K562 (cell line): ENCODE results near the gene AGAP3. TPM values are rescaled to one million over a fixed set of nuclear protein-coding genes. Genes with fewer than 3 reads are reported as not detected.

Experiments
- ATAC-seq: fragments of 200-7000 bp; cut with Tn5 transposase; 3 replicates; pipeline ENCODE4 v1.9.1; 2020; ENCODE audit warnings: moderate library complexity
- BruUV-seq: library from RNA; stranded (reverse); fragments of 400-500 nt; replicated peaks from 2 replicates; lab custom pipeline; 2021; lab: Mats Ljungman, UMichigan
- CTCF ChIA-PET: fragments of 300-600 bp; formaldehyde crosslinking; extraction: SDS; loops from one replicate; lab custom pipeline; 2021; ENCODE audit warnings: low intra/inter-chr PET ratio; lab: Yijun Ruan, JAX
- POLR2A ChIA-PET: fragments of 300-600, 350-650 bp; sonication (Branson Sonifier 250); formaldehyde crosslinking; extraction: SDS; loops from one replicate; lab custom pipeline; 2021; ENCODE audit warnings: antibody characterized with exemption, inconsistent platforms; lab: Yijun Ruan, JAX
- DNase-seq, 4 experiments: peaks; one replicate each; pipeline versions ENCODE4 v3.0.0 to v3.0.0-alpha.2; 2011 to 2018; ENCODE audit warnings: low spot score in 3 of 4, mixed read lengths in 3 of 4; ENCODE audit errors: extremely low read depth in 1 of 4
- FAIRE-seq: peaks from 2 replicates; lab custom pipeline; 2011; peaks lifted over from hg19 to GRCh38; lab: Jason Lieb, UNC
- H2AFZ ChIP-seq: 2 replicates; pipeline ENCODE4 v1.6.0; 2011; ENCODE audit warnings: low read depth, low read length, control low read depth, inconsistent platforms
- H3K27ac ChIP-seq: fragments of 200-600 bp; 3 replicates; pipeline ENCODE4 v1.8.0; 2011; ENCODE audit warnings: low read depth, mild to moderate bottlenecking, control low read depth, inconsistent platforms, low read length, moderate library complexity, mixed read lengths; ENCODE audit errors: extremely low read depth
- H3K27me3 ChIP-seq, 2 experiments: fragments of 300-600 bp in 1 of 2; 2 replicates in 1 of 2; 3 replicates in 1 of 2; pipeline versions ENCODE4 v1.6.0 to v1.8.0; 2011; ENCODE audit warnings: inconsistent platforms in 2 of 2, low read length in 2 of 2, mild to moderate bottlenecking in 1 of 2, mixed read lengths in 1 of 2, moderate library complexity in 1 of 2; ENCODE audit not compliant: control insufficient read depth in 2 of 2, insufficient read depth in 2 of 2
- H3K36me3 ChIP-seq: fragments of 300-600 bp; 3 replicates; pipeline ENCODE4 v1.8.0; 2011; ENCODE audit warnings: mild to moderate bottlenecking, low read length, inconsistent platforms; ENCODE audit not compliant: control insufficient read depth, insufficient read depth
- H3K4me1 ChIP-seq, 2 experiments: fragments of 200-600 bp in 1 of 2; replicated peaks in 1 of 2; 2 replicates in 1 of 2; 3 replicates in 1 of 2; pipeline versions ENCODE4 v1.5.1 to v1.8.0; 2011; ENCODE audit warnings: inconsistent platforms in 2 of 2, low read length in 2 of 2, mild to moderate bottlenecking in 1 of 2, mixed read lengths in 1 of 2, moderate library complexity in 1 of 2; ENCODE audit not compliant: control insufficient read depth in 2 of 2, insufficient read depth in 2 of 2
- H3K4me2 ChIP-seq: 2 replicates; pipeline ENCODE4 v1.6.1; 2011; ENCODE audit warnings: low read length, control low read depth, inconsistent platforms, mixed read lengths; ENCODE audit not compliant: insufficient read depth
- H3K4me3 ChIP-seq: fragments of 200-600 bp; sonication (generic), shearing (Covaris generic); 2 replicates; pipeline ENCODE4 v1.5.1; 2016; ENCODE audit warnings: control low read depth, inconsistent platforms
- H3K79me2 ChIP-seq: fragments of 200-600 bp; 3 replicates; pipeline ENCODE4 v1.8.0; 2011; ENCODE audit warnings: low read length, inconsistent platforms; ENCODE audit not compliant: control insufficient read depth, insufficient read depth
- H3K9ac ChIP-seq, 2 experiments: 2 replicates each; pipeline versions ENCODE4 v1.6.0 to v1.6.1; 2011; ENCODE audit warnings: low read depth in 2 of 2, low read length in 2 of 2, control low read depth in 1 of 2, inconsistent platforms in 1 of 2, mild to moderate bottlenecking in 1 of 2, mixed read lengths in 1 of 2; ENCODE audit not compliant: insufficient read depth in 1 of 2
- H3K9me1 ChIP-seq: one replicate; pipeline ENCODE4 v1.6.0; 2011; ENCODE audit warnings: inconsistent platforms, mild to moderate bottlenecking, low read length, moderate library complexity; ENCODE audit not compliant: control insufficient read depth, insufficient read depth
- H3K9me3 ChIP-seq: replicated peaks from 2 replicates; pipeline ENCODE4 v1.5.1; 2011; ENCODE audit warnings: low read depth, low read length, inconsistent platforms; ENCODE audit not compliant: control insufficient read depth, insufficient read depth
- H4K20me1 ChIP-seq: replicated peaks from 2 replicates; pipeline ENCODE4 v1.6.1; 2011; ENCODE audit warnings: low read length, inconsistent platforms, mixed read lengths; ENCODE audit not compliant: control insufficient read depth, insufficient read depth
- CCAR2 ChIP-seq: fragments of 200-400 bp; formaldehyde crosslinking; IDR thresholded peaks from 2 replicates; pipeline ENCODE4 v1.6.1; 2017; ENCODE audit warnings: mild to moderate bottlenecking, low read depth, low read length
- CHD4 ChIP-seq: fragments of 200-600 bp; sonication (generic); IDR thresholded peaks from 3 replicates; pipeline ENCODE4 v1.6.1; 2012; ENCODE audit warnings: low read depth, mild to moderate bottlenecking, mixed read lengths, low read length, inconsistent platforms; ENCODE audit not compliant: insufficient read depth, insufficient replicate concordance, poor library complexity, severe bottlenecking
- RAD21 ChIP-seq, 2 experiments: fragments of 250-450 bp in 1 of 2; fragments of 450-650 bp in 1 of 2; sonication (Bioruptor Pico) in 1 of 2; formaldehyde crosslinking in 1 of 2; IDR thresholded peaks in 1 of 2; conservative IDR thresholded peaks in 1 of 2; 2 replicates each; pipeline versions ENCODE4 v1.4.0 to v1.8.0; 2020 to 2022; ENCODE audit warnings: mild to moderate bottlenecking in 2 of 2, moderate library complexity in 1 of 2
- RUNX1 ChIP-seq: sonication (generic); IDR thresholded peaks from 2 replicates; pipeline ENCODE4 v1.6.1; 2016; ENCODE audit warnings: antibody characterized with exemption, low read depth
- SP1 ChIP-seq: sonication (generic); formaldehyde crosslinking; IDR thresholded peaks from 2 replicates; pipeline ENCODE4 v1.8.1; 2022; ENCODE audit warnings: mild to moderate bottlenecking, missing genetic modification reagents
- TCF3 ChIP-seq: sonication (generic); formaldehyde crosslinking; IDR thresholded peaks from 2 replicates; pipeline ENCODE4 v1.4.0; 2020; ENCODE audit warnings: mild to moderate bottlenecking, missing genetic modification reagents
- TOE1 ChIP-seq, 2 experiments: fragments of 450-650 bp in 1 of 2; sonication (generic) in 1 of 2; formaldehyde crosslinking in 1 of 2; IDR thresholded peaks; 2 replicates each; pipeline versions ENCODE4 v1.7.1 to v1.8.0; 2016 to 2022; ENCODE audit warnings: borderline replicate concordance in 2 of 2, mild to moderate bottlenecking in 2 of 2, antibody characterized with exemption in 1 of 2, inconsistent platforms in 1 of 2, low read depth in 1 of 2, missing genetic modification reagents in 1 of 2, moderate library complexity in 1 of 2
- TRIM28 ChIP-seq: fragments of 450-650 bp; IDR thresholded peaks from 2 replicates; pipeline ENCODE4 v1.6.1; 2017
- WGBS: fragments of 100-300 bp; shearing (Covaris generic); methylation state at CpG from one replicate; pipeline ENCODE4 v1.1.6; 2016; ENCODE audit warnings: low coverage, mixed read lengths; ENCODE audit not compliant: insufficient coverage; ENCODE audit errors: missing lambda C conversion rate; 5-methylcytosine and 5-hydroxymethylcytosine counted together
- in situ Hi-C: fragments of 300-500 bp; cut with MboI; formaldehyde crosslinking; loops from 4 replicates; pipeline ENCODE4 v1.15.0; 2018; ENCODE audit warnings: inconsistent platforms, mixed read lengths
- intact Hi-C: fragments of 100-400 bp; cut with micrococcal nuclease; formaldehyde crosslinking; loops from 2 replicates; pipeline ENCODE4 v1.14.2; 2022
- polyA plus RNA-seq, 8 experiments: library from polyadenylated mRNA; depleted of rRNA in 4 of 8; stranded (reverse) in 5 of 8; unstranded in 3 of 8; fragments of >200 nt; fragmentation: Nextera tagmentation in 2 of 8; fragmentation: Illumina TruSeq in 1 of 8; extraction: Ambion mirVana in 2 of 8; extraction: Trizol in 1 of 8; gene quantifications; 2 replicates each; pipeline versions ENCODE4 v1.2.1 to v1.2.3, GENCODE V29; 2011 to 2014; ENCODE audit warnings: inconsistent platforms in 1 of 8, missing spikeins in 1 of 8
- total RNA-seq, 7 experiments: library from RNA; depleted of rRNA in 6 of 7; stranded (reverse); fragments of >200 nt in 6 of 7; fragmentation: Illumina TruSeq in 2 of 7; extraction: Trizol in 2 of 7; gene quantifications; 2 replicates each; pipeline versions ENCODE4 v1.2.1 to v1.2.3, GENCODE V29; 2011 to 2021; ENCODE audit warnings: low replicate concordance in 1 of 7
- TF ChIP-seq, protein P1 (sequence below): fragments of 450-650 bp; formaldehyde crosslinking; IDR thresholded peaks from 2 replicates; pipeline ENCODE4 v1.4.0; 2022; ENCODE audit warnings: mild to moderate bottlenecking, moderate library complexity
- TF ChIP-seq, protein P2 (sequence below): fragments of 250-450 bp; sonication (Bioruptor Pico); IDR thresholded peaks from 2 replicates; pipeline ENCODE4 v1.4.0; 2020

Gene AGAP3
- total and polyA plus RNA-seq, 9 of the 15 experiments (the other 6 are each of a cell fraction or from before 2014, with no cell fraction given): 3.4 to 208 (median 62.2) TPM

DNA sequence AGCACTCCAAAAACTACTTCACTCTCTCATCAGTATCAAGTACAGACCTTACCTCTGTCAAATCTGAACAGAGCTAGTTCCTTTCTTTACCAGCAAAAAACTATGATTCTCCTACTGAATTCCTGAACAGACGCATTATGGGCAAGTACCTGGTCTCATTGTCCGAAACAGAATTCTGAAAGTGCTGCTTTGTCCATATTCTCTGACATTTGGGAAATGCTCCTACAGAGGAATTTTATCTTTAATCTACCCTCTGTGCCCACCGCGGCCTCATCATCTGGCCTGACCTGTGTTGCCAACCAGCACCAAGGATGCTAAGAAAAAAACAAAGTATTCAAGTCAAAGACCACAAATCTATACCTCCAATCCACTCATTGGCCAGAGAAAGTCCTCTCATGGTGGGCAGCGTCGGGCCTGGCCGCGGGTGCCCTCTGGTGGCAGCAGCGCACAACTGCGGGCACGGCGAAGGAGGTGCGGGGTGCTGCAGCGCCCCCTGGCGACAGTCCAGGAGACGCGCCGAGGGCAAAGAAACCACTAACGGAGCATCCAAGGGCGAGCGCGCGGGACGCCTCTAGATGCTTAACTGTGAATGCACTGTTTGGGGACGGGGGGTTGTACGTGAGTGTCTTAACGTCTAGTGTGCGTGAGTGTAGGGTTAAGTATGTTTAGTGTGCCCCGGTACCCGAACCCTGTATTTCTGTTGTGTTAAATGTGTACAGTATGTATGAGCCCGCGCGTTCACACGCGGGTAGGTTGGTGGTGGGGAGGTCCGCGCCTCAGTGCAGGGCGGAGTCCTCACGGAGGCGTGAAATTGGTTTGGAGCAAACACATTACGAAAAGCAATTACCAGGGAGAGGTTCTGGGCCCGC, 86.2 kb downstream of the AGAP3 start:
- H3K79me2 ChIP-seq: no peaks in the 10 kb centered on the region
- H3K4me1 ChIP-seq: peaks cover 0 to 28% of the 10 kb centered on the region in 2 experiments; a peak in 4 of 5 replicates
- DNase-seq (peak; percentile 90 to 97 (median 94)), ATAC-seq (peak; percentile 81), FAIRE-seq (peak; percentile 94)
- peaks cover 21 to 51% of the 10 kb centered on the region in 2 experiments for H3K27me3 ChIP-seq
- 0 out of 2 replicates have a peak overlapping the region, but pooled peaks have one; percentile 5 for H2AFZ ChIP-seq
- no peak overlapping the region for H3K4me2 ChIP-seq
- no peak overlapping the region for H3K9ac ChIP-seq
- H3K9me3 ChIP-seq: no peaks in the 10 kb centered on the region; the same call in 1 of the 2 replicates
- ChIA-PET CTCF (interaction anchor here (0.6 to 2.4 kb wide), 21 partner anchors 12 to 394 kb away, joined by 3 to 74 read pairs (median 4); no protein-coding TSS in a partner anchor), POLR2A (interaction anchor here (1.0 kb wide), 1 partner anchor 10 kb away, joined by 3 read pairs; no protein-coding TSS in a partner anchor)
- H3K9me1 ChIP-seq: peaks cover 3% of the 10 kb centered on the region
- no peak overlapping the region for H3K4me3 ChIP-seq
- 18% methylated on average over 42 of the region's 42 CpGs for WGBS
- intact Hi-C loops (loop anchor here (1.0 to 10.0 kb wide), 7 partner anchors 48 to 394 kb away; no protein-coding TSS in a partner anchor), in situ Hi-C loops (no loop called here)
- BruUV-seq: no TSS peak
- no peak overlapping the region for H3K27ac ChIP-seq
- no peaks in the 10 kb centered on the region for H4K20me1 ChIP-seq
- no peaks in the 10 kb centered on the region for H3K36me3 ChIP-seq
- TF ChIP-seq CCAR2 (no peak), SP1 (peak; percentile 90), TRIM28 (no peak; the same call in 1 of the 2 replicates), TCF3 (peak; percentile 21; the same call in 1 of the 2 replicates), RAD21 (CRISPR knock-in tag; conservative IDR thresholded peaks at IDR 0.05 in 1 of 2, IDR thresholded peaks at IDR 0.05 in 1 of 2) (peak; percentile 97 to 100), TOE1 (IDR thresholded peaks at IDR 0.05; ENCODE audit: borderline replicate concordance) (peak; percentile 46; the same call in 1 of the 2 replicates), TOE1 (CRISPR knock-in tag; IDR thresholded peaks at IDR 0.05; ENCODE audit: borderline replicate concordance, low read depth) (peak; percentile 56; the same call in 1 of the 2 replicates), CHD4 (no peak), RUNX1 (peak; percentile 54; the same call in 1 of the 2 replicates)
- TF ChIP-seq, protein P1, sequence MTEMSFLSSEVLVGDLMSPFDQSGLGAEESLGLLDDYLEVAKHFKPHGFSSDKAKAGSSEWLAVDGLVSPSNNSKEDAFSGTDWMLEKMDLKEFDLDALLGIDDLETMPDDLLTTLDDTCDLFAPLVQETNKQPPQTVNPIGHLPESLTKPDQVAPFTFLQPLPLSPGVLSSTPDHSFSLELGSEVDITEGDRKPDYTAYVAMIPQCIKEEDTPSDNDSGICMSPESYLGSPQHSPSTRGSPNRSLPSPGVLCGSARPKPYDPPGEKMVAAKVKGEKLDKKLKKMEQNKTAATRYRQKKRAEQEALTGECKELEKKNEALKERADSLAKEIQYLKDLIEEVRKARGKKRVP (CRISPR knock-in tag): 0 out of 2 replicates have a peak, but pooled peaks have one; percentile 28
- TF ChIP-seq, protein P2, sequence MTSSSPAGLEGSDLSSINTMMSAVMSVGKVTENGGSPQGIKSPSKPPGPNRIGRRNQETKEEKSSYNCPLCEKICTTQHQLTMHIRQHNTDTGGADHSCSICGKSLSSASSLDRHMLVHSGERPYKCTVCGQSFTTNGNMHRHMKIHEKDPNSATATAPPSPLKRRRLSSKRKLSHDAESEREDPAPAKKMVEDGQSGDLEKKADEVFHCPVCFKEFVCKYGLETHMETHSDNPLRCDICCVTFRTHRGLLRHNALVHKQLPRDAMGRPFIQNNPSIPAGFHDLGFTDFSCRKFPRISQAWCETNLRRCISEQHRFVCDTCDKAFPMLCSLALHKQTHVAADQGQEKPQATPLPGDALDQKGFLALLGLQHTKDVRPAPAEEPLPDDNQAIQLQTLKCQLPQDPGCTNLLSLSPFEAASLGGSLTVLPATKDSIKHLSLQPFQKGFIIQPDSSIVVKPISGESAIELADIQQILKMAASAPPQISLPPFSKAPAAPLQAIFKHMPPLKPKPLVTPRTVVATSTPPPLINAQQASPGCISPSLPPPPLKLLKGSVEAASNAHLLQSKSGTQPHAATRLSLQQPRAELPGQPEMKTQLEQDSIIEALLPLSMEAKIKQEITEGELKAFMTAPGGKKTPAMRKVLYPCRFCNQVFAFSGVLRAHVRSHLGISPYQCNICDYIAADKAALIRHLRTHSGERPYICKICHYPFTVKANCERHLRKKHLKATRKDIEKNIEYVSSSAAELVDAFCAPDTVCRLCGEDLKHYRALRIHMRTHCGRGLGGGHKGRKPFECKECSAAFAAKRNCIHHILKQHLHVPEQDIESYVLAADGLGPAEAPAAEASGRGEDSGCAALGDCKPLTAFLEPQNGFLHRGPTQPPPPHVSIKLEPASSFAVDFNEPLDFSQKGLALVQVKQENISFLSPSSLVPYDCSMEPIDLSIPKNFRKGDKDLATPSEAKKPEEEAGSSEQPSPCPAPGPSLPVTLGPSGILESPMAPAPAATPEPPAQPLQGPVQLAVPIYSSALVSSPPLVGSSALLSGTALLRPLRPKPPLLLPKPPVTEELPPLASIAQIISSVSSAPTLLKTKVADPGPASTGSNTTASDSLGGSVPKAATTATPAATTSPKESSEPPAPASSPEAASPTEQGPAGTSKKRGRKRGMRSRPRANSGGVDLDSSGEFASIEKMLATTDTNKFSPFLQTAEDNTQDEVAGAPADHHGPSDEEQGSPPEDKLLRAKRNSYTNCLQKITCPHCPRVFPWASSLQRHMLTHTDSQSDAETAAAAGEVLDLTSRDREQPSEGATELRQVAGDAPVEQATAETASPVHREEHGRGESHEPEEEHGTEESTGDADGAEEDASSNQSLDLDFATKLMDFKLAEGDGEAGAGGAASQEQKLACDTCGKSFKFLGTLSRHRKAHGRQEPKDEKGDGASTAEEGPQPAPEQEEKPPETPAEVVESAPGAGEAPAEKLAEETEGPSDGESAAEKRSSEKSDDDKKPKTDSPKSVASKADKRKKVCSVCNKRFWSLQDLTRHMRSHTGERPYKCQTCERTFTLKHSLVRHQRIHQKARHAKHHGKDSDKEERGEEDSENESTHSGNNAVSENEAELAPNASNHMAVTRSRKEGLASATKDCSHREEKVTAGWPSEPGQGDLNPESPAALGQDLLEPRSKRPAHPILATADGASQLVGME (CRISPR knock-in tag): 0 out of 2 replicates have a peak, but pooled peaks have one; percentile 35
